Muscle layer of duodenum (tissue), 2 donors: ENCODE results near the gene CCR7.

Source experiments
- H3K27ac ChIP-seq: one replicate; pipeline ENCODE4 v1.7.0; 2013; ENCODE audit warnings: mild to moderate bottlenecking, low read length
- H3K27me3 ChIP-seq: one replicate; pipeline ENCODE4 v1.7.0; 2013; ENCODE audit warnings: low read depth, mild to moderate bottlenecking, control low read depth, low read length
- H3K36me3 ChIP-seq, 2 donors: one replicate each; pipeline ENCODE4 v1.7.0; 2013; ENCODE audit warnings: low read length in 2 of 2, control low read depth in 1 of 2, mild to moderate bottlenecking in 1 of 2; ENCODE audit not compliant: insufficient read depth in 2 of 2, control insufficient read depth in 1 of 2
- H3K4me1 ChIP-seq, 2 donors: one replicate each; pipeline ENCODE4 v1.7.0; 2013; ENCODE audit warnings: low read length in 2 of 2, mild to moderate bottlenecking in 2 of 2, control low read depth in 1 of 2, moderate library complexity in 1 of 2; ENCODE audit not compliant: insufficient read depth in 2 of 2, control insufficient read depth in 1 of 2
- H3K4me3 ChIP-seq, 2 donors: one replicate each; pipeline ENCODE4 v1.7.0; 2013; ENCODE audit warnings: low read length in 2 of 2, low read depth in 1 of 2, mild to moderate bottlenecking in 1 of 2
- H3K9me3 ChIP-seq, 2 donors: one replicate each; pipeline ENCODE4 v1.7.0; 2013; ENCODE audit warnings: low read length in 2 of 2, control low read depth in 1 of 2, mild to moderate bottlenecking in 1 of 2; ENCODE audit not compliant: control insufficient read depth in 1 of 2
- donor health status: healthy.

The CCR7 gene

DNA sequence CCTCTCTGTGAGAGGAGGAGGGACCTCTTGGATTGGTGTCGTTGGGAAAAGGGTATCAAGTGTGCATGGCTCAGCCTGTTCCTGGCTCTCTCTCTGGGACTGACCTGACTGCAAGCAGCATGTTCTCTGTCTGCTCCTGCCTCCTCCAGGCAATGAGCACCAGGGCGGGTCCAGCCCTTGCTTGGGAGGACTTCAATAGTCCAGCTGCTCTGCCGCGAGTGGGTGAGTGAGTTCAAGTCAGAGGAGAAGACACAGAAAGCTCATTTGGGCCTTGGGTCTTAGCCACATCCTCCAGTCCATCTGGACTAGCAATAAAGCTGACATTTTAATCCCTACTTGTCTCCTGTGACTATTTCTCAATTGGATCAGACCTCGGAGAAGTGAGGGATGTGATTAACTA lies 38.6 kb downstream of the CCR7 start:
- no peak overlapping the region for H3K27ac ChIP-seq
- no peaks in the 10 kb centered on the region for H3K27me3 ChIP-seq
- peaks cover 4 to 5% of the 10 kb centered on the region in 2 donors for H3K9me3 ChIP-seq
- H3K36me3 ChIP-seq, result peaks cover 0 to 4% of the 10 kb centered on the region in 2 donors
- no peak overlapping the region for H3K4me3 ChIP-seq
- H3K4me1 ChIP-seq, result peaks cover 0 to 7% of the 10 kb centered on the region in 2 donors

DNA sequence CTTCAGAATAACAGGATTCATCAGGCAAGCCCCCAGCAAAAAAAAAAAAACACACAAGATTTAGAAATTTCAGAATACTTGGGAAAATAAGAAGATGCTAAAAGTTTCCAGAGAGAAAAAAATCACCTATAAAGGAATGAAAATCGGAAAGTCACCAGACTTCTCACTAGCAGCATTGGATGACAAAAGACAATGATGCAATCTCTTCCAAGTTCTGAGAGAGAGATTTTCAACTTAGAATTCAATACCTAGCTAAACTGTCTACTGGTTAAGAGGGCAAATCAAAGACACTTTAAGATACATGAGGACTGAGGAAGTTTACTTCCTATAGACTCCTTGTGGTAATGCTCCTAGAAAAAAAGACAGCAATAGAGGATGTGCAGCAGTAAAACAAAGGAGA lies 40.0 kb downstream of the CCR7 start:
- Histone ChIP-seq H3K27ac (no peak overlapping the region), H3K36me3 (peaks cover 0 to 4% of the 10 kb centered on the region in 2 donors), H3K4me1 (peaks cover 0 to 7% of the 10 kb centered on the region in 2 donors), H3K27me3 (no peaks in the 10 kb centered on the region), H3K4me3 (no peak overlapping the region), H3K9me3 (peaks cover 4 to 5% of the 10 kb centered on the region in 2 donors)

DNA sequence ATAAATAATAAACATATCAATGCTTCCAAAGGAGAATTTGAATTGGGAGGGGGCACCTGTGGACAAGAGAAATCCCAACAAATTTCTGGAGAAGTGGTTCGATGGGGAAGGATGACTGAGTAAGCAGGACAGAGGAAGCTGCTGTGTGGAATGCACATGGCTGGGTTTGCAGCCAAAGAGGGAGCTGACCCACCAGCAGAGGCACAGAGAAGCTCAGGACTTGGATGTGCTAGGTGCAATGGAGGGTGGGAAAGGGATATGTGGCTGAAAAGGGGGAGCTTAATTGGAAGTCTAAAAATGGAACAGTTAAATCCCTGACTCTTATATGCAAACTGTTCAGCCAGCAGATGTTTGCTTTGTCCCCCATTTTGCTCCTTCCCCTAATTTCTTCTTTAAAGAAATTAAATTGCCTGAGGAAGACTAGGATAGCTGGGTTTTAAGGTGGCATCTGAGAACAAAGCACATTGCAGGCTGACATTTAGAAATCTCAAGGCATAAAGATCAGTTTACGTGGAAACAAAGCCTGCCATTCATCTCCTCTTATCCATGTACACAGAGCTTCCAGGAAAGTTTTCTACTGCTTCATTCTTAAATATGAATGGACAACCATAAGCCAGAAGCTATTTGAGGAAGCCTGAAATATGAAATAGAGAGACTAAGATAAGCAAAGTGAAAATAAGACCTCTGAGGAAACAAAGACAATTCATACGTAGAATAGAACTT lies 40.9 kb downstream of the CCR7 start:
- Histone ChIP-seq H3K4me1 (peaks cover 0 to 7% of the 10 kb centered on the region in 2 donors), H3K9me3 (peaks cover 4 to 5% of the 10 kb centered on the region in 2 donors), H3K36me3 (peaks cover 0 to 4% of the 10 kb centered on the region in 2 donors), H3K27ac (no peak overlapping the region), H3K27me3 (no peaks in the 10 kb centered on the region), H3K4me3 (no peak overlapping the region)

DNA sequence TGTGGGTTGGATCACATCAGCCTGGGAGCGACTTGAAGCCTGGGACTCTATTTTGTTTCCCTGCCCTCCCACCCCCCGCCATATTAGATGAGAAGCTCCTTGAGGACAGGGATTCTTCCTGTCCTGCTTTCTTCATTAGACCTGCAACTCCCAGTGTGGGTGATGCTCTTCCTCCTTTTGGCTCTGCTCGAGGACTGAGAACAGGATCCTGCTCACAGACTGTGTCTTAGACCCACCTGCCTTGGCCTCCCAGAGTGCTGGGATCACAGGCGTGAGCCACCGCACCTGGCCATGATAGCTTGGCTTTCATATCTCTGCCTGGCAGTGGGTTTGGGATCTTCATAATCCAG lies 42.3 kb downstream of the CCR7 start:
- H3K4me1 ChIP-seq, result peaks cover 0 to 7% of the 10 kb centered on the region in 2 donors
- H3K4me3 ChIP-seq, result no peak overlapping the region
- no peak overlapping the region for H3K27ac ChIP-seq

DNA sequence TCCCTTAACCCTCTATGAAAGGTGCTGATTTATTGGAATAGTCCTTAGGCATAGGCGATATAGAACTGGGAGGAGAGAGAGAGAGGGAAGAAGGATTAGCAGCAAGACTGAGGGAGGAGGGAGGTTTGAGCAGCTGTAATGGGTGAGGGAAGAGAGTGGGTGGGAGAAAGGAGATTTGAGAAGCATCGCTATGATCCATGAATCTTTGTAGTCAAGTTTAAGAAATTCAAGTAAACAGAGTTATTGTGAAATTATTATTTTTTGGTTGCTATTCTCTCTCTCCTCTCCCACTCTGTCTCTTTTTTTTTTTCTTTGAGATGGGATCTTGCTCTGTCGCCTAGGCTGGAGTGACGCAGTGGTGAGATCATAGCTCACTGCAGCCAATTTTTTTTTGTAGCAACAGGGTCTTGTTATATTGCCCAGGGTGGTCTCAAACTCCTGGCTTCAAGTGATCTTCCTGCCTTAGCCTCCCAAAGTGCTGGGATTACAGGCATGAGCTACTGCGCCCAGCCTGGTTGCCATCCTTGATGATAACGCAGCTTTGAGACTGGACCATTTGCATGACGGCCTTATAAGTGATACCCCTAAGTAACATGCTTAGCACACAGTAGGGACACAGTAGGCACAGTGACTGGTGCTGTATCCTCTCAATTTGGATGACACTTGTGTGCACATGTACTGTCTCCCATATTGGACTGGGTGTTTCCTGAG lies 42.9 kb downstream of the CCR7 start:
- Histone ChIP-seq H3K4me1 (peaks cover 0 to 7% of the 10 kb centered on the region in 2 donors), H3K27ac (peak overlapping the region; percentile 25), H3K9me3 (peaks cover 4 to 5% of the 10 kb centered on the region in 2 donors), H3K36me3 (peaks cover 0 to 4% of the 10 kb centered on the region in 2 donors), H3K4me3 (no peak overlapping the region), H3K27me3 (no peaks in the 10 kb centered on the region)

More for the DNA sequence above, 42.3 kb downstream of the CCR7 start:
- Histone ChIP-seq H3K9me3 (peaks cover 4 to 5% of the 10 kb centered on the region in 2 donors), H3K36me3 (peaks cover 0 to 4% of the 10 kb centered on the region in 2 donors), H3K27me3 (no peaks in the 10 kb centered on the region)

DNA sequence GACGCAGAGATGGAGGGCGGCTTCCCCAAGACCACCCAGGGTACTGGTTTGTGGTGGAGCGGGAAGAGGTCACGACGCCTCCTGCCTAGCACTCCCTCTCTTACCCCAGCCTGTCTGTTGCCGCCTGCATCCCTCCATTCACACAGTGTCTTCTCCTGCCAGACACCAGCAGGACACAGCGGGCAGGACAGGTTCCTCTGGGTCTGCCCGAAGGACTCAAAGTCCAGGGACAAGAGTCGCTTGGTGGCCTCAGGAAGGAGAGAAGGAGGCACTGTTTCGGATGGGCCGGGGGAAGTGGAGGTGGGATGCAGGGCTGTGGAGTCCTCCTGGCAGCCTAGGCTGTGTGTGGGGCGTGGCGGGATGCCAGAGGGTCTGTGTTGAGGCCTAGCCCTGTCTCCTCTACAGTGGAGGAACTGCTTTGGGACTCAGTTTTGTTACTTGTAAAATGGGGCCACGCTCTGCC lies 44.2 kb downstream of the CCR7 start:
- Histone ChIP-seq H3K9me3 (peaks cover 4 to 5% of the 10 kb centered on the region in 2 donors), H3K27me3 (no peaks in the 10 kb centered on the region), H3K27ac (no peak overlapping the region), H3K4me3 (no peak overlapping the region), H3K36me3 (peaks cover 0 to 4% of the 10 kb centered on the region in 2 donors), H3K4me1 (peaks cover 7% of the 10 kb centered on the region in 2 donors)

DNA sequence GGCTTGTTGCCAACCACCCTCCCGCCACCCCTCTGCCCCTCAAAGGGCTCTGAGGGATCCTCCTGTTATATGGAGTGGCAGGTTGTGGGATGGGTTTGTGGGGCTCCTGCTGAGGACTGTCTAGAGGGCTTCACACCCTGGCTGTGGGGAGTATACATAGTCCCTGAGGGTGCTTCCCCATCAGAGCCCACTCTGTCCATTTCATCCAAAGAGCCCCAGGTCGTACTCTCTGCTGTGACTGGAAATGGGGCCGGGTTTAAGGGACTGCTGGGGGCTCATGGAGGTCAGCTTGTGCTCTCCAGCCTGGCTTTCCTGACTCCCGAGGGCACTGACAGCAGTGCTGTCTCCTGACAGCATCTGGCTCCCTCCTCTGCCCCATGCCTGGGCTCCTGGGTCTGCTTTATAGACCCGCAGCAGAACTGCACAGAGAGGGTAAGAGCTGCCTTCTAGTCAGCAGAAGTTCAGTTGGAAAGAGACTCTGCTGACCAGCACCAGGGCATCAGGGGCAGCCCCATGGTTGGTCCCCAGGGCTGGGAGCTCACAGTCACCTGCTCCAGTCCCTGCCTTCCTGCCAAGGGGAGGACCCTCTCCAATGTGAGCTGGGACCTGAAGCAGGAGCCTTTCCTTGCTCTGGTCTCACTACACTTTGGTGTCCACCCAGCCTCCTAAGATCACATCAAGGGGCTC lies 46.0 kb downstream of the CCR7 start:
- no peak overlapping the region for H3K27ac ChIP-seq

DNA sequence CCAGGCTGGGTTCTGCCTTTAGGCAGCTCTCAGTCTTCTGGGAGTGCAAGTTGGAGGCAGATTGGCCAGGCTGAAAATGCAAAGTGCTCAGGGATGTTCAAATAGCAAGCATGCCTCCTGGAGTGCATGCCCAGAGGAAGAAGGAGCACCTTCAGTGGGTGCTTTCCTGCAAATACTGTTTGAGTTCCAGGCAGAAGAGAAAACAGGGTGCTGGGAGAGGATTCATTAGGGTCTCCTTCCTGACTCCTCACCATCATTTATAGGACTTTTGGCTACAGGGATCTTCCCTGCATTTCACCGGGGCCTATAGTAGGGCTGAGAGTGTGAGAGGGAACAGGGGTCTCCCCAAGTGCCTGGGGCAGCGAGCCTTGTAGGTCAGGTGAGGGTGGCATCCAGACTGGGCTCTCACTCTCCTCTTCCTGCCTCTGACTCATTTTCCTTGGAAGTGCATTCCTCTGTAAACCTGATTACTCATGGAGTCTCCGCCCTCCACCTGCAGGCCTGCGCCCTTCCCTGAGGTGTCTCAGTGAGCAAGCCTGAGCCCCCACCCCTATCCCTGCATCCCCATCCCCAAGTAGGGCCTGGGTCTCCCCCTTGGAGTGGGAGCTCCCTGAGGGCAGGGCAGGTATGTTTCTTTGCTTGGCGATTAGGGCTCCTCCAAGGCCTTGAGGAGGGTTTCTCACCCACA lies 46.7 kb downstream of the CCR7 start:
- Histone ChIP-seq H3K4me1 (peaks cover 0 to 7% of the 10 kb centered on the region in 2 donors), H3K36me3 (peaks cover 0 to 4% of the 10 kb centered on the region in 2 donors), H3K27me3 (no peaks in the 10 kb centered on the region), H3K27ac (no peak overlapping the region), H3K4me3 (no peak overlapping the region), H3K9me3 (no peaks in the 10 kb centered on the region)

More for the DNA sequence above, 46.0 kb downstream of the CCR7 start:
- Histone ChIP-seq H3K27me3 (no peaks in the 10 kb centered on the region), H3K4me1 (peaks cover 3 to 7% of the 10 kb centered on the region in 2 donors), H3K4me3 (no peak overlapping the region), H3K36me3 (peaks cover 0 to 4% of the 10 kb centered on the region in 2 donors), H3K9me3 (no peaks in the 10 kb centered on the region)

DNA sequence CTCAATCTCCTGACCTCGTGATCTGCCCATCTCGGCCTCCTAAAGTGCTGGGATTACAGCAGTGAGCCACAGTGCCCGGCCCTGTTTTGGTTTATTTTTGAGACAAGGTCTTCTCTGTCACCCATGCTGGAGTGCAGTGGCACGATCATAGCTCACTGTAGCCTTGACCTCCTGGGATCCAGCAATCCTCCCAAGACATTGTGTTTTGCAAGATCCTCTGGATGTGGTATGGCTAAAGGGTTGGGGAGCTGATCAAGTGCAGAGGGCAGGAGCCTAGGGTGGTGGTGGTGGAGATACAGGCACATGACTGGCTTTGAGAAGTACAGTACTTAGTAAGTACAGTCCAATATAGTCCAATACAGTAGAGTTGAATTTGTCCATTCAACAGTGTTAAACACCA lies 47.3 kb downstream of the CCR7 start:
- Histone ChIP-seq H3K4me3 (no peak overlapping the region), H3K9me3 (no peaks in the 10 kb centered on the region), H3K36me3 (peaks cover 0 to 4% of the 10 kb centered on the region in 2 donors), H3K4me1 (peaks cover 0 to 7% of the 10 kb centered on the region in 2 donors), H3K27me3 (no peaks in the 10 kb centered on the region), H3K27ac (no peak overlapping the region)

DNA sequence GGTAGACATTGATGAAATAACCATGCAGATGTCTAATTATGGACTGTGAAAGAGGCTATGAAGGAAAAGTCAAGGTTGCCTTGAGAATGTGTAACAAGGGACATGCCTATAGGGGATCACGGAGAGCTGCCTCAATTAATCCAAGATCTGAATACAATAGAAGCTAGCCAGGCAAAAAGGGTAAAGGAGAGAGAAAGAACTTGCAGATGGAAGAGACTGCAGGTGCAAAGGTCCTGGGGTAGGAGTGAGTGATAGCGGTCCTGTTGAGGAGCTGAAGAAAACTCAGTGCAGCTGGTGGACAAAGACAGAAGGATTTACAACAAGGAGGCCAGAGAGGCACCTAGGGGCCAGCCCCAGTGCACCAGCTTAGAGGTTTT lies 48.0 kb downstream of the CCR7 start:
- Histone ChIP-seq H3K27me3 (no peaks in the 10 kb centered on the region), H3K9me3 (no peaks in the 10 kb centered on the region), H3K4me1 (peaks cover 0 to 7% of the 10 kb centered on the region in 2 donors), H3K36me3 (peaks cover 0 to 4% of the 10 kb centered on the region in 2 donors), H3K4me3 (no peak overlapping the region), H3K27ac (no peak overlapping the region)
